Liver (tissue), 9 donors: ENCODE measurements around the gene PARVG. TPM values are rescaled to one million over a fixed set of nuclear protein-coding genes. Genes with fewer than 3 reads are reported as not detected.
A peak's percentile ranks its signal among the peaks of the same experiment; 100 is the strongest.

Experiments used
- DNase-seq: peaks from one replicate; pipeline ENCODE4 v3.0.0-alpha.2; 2017; ENCODE audit warnings: low spot score
- H3K27ac ChIP-seq, 2 donors: one replicate each; pipeline ENCODE4 v1.7.0; 2013; ENCODE audit warnings: inconsistent platforms in 2 of 2, low read length in 2 of 2, control low read depth in 1 of 2, low read depth in 1 of 2, mild to moderate bottlenecking in 1 of 2
- H3K27me3 ChIP-seq, 4 donors: one replicate each; pipeline versions ENCODE4 v1.6.1 to v1.7.0; 2013; ENCODE audit warnings: low read length in 3 of 4, inconsistent platforms in 1 of 4, mild to moderate bottlenecking in 1 of 4, moderate library complexity in 1 of 4; ENCODE audit not compliant: control insufficient read depth in 4 of 4, insufficient read depth in 4 of 4
- H3K36me3 ChIP-seq, 4 donors: one replicate each; pipeline versions ENCODE4 v1.6.1 to v1.7.0; 2013; ENCODE audit warnings: low read length in 3 of 4, mild to moderate bottlenecking in 3 of 4, low read depth in 1 of 4, moderate library complexity in 1 of 4; ENCODE audit not compliant: control insufficient read depth in 4 of 4, insufficient read depth in 3 of 4
- H3K4me1 ChIP-seq, 4 donors: one replicate each; pipeline versions ENCODE4 v1.6.1 to v1.7.0; 2013; ENCODE audit warnings: low read length in 3 of 4, mild to moderate bottlenecking in 3 of 4, moderate library complexity in 1 of 4; ENCODE audit not compliant: control insufficient read depth in 4 of 4, insufficient read depth in 4 of 4
- H3K4me3 ChIP-seq, 3 donors: one replicate each; pipeline versions ENCODE4 v1.6.1 to v1.7.0; 2013; ENCODE audit warnings: low read length in 3 of 3, control low read depth in 1 of 3, low read depth in 1 of 3, mild to moderate bottlenecking in 1 of 3
- H3K9ac ChIP-seq, 2 donors: one replicate each; pipeline ENCODE4 v1.7.0; 2013; ENCODE audit warnings: low read length in 2 of 2, mild to moderate bottlenecking in 2 of 2, moderate library complexity in 2 of 2, control low read depth in 1 of 2, low read depth in 1 of 2
- H3K9me3 ChIP-seq, 4 donors: one replicate each; pipeline versions ENCODE4 v1.6.1 to v1.7.0; 2013; ENCODE audit warnings: low read length in 3 of 4; ENCODE audit not compliant: control insufficient read depth in 4 of 4
- ATF3 ChIP-seq: IDR thresholded peaks from 2 replicates; pipeline ENCODE4 v1.6.1; 2016; ENCODE audit warnings: antibody characterized with exemption
- CTCF ChIP-seq: fragments of 150-350 bp; IDR thresholded peaks from 2 replicates; pipeline ENCODE4 v1.5.1; 2017; ENCODE audit warnings: improper control_type of control experiment, low read depth, low read length; ENCODE audit not compliant: missing input control
- EGR1 ChIP-seq, 2 donors: IDR thresholded peaks; 2 replicates each; pipeline ENCODE4 v1.6.1; 2016 to 2018; ENCODE audit warnings: antibody characterized with exemption in 2 of 2, low read depth in 2 of 2
- FOXA2 ChIP-seq: IDR thresholded peaks from 2 replicates; pipeline ENCODE4 v1.6.1; 2016; ENCODE audit warnings: antibody characterized with exemption
- GABPA ChIP-seq, 2 donors: IDR thresholded peaks in 1 of 2; conservative IDR thresholded peaks in 1 of 2; 2 replicates each; pipeline ENCODE4 v1.6.1; 2016; ENCODE audit warnings: antibody characterized with exemption in 2 of 2, mild to moderate bottlenecking in 1 of 2, moderate library complexity in 1 of 2
- HNF4A ChIP-seq, 2 donors: conservative IDR thresholded peaks; 2 replicates each; pipeline ENCODE4 v1.6.1; 2016; ENCODE audit warnings: antibody characterized with exemption in 2 of 2, mild to moderate bottlenecking in 2 of 2
- HNF4G ChIP-seq: IDR thresholded peaks from 2 replicates; pipeline ENCODE4 v1.6.1; 2016; ENCODE audit warnings: antibody characterized with exemption
- JUND ChIP-seq, 2 donors: IDR thresholded peaks; 2 replicates each; pipeline ENCODE4 v1.6.1; 2016; ENCODE audit warnings: antibody characterized with exemption in 2 of 2
- MAX ChIP-seq: IDR thresholded peaks from 2 replicates; pipeline ENCODE4 v1.6.1; 2016; ENCODE audit warnings: antibody characterized with exemption
- NR2F2 ChIP-seq: IDR thresholded peaks from 2 replicates; pipeline ENCODE4 v1.6.1; 2016; ENCODE audit warnings: antibody characterized with exemption
- RAD21 ChIP-seq, 2 donors: IDR thresholded peaks; 2 replicates each; pipeline ENCODE4 v1.6.1; 2016; ENCODE audit warnings: antibody characterized with exemption in 2 of 2, mild to moderate bottlenecking in 2 of 2
- REST ChIP-seq: IDR thresholded peaks from 2 replicates; pipeline ENCODE4 v1.6.1; 2016; ENCODE audit warnings: antibody characterized with exemption, mild to moderate bottlenecking
- RXRA ChIP-seq, 2 donors: IDR thresholded peaks; 2 replicates each; pipeline ENCODE4 v1.6.1; 2017 to 2018; ENCODE audit warnings: antibody characterized with exemption in 2 of 2, mild to moderate bottlenecking in 1 of 2
- TAF1 ChIP-seq: conservative IDR thresholded peaks from 2 replicates; pipeline ENCODE4 v1.6.1; 2016; ENCODE audit warnings: antibody characterized with exemption, mild to moderate bottlenecking
- YY1 ChIP-seq: IDR thresholded peaks from 2 replicates; pipeline ENCODE4 v1.6.1; 2016; ENCODE audit warnings: antibody characterized with exemption, mild to moderate bottlenecking
- ZBTB33 ChIP-seq: IDR thresholded peaks from 2 replicates; pipeline ENCODE4 v1.6.1; 2016; ENCODE audit warnings: antibody characterized with exemption
- WGBS: extraction: QIAGEN DNeasy Blood & Tissue Kit; methylation state at CpG from one replicate; pipeline ENCODE4 v1.1.7; 2013; 5-methylcytosine and 5-hydroxymethylcytosine counted together
- polyA plus RNA-seq, 2 donors: library from polyadenylated mRNA; stranded (reverse) in 1 of 2; unstranded in 1 of 2; fragments of 200-250 nt in 1 of 2; fragments of >200 nt in 1 of 2; fragmentation: Nextera tagmentation in 1 of 2; extraction: Ambion mirVana in 1 of 2; gene quantifications; one replicate each; pipeline versions ENCODE4 v1.2.1 to v1.2.3, GENCODE V29; 2013 to 2015
- total RNA-seq, 2 donors: library from RNA; depleted of rRNA; stranded (reverse); fragments of >200 nt; gene quantifications; one replicate each; pipeline ENCODE4 v1.2.3, GENCODE V29; 2014
- donor health status: healthy.
- donor health status: healthy.
- donor health status: healthy.
- donor health status: healthy.
- donor health status: healthy.

Gene PARVG
- total and polyA plus RNA-seq, 4 donors: 4.0 to 12.1 (median 6.6) TPM

GRCh38 chr22:44132724-44133123 lies 48.0 kb upstream of the PARVG start (continued):
- TF ChIP-seq MAX: no peak
- TF ChIP-seq YY1: no peak
- TF ChIP-seq RXRA (IDR thresholded peaks at IDR 0.05): no peak
- no peak for TF ChIP-seq JUND (IDR thresholded peaks at IDR 0.05)
- no peak for TF ChIP-seq TAF1

- H3K9ac ChIP-seq: no peak overlapping the region
- H3K4me1 ChIP-seq: peaks cover 0 to 4% (median 0%) of the 10 kb centered on the region in 4 donors
- H3K27me3 ChIP-seq: no peaks in the 10 kb centered on the region
- TF ChIP-seq GABPA (IDR thresholded peaks at IDR 0.05 in 1 of 2, conservative IDR thresholded peaks at IDR 0.05 in 1 of 2) (no peak), HNF4A (conservative IDR thresholded peaks at IDR 0.05) (no peak), TAF1 (no peak), NR2F2 (no peak), ATF3 (no peak), JUND (IDR thresholded peaks at IDR 0.05) (no peak), ZBTB33 (no peak), EGR1 (IDR thresholded peaks at IDR 0.05; ENCODE audit: low read depth in 2 of 2) (no peak), HNF4G (no peak), MAX (no peak), CTCF (no peak)
- H3K4me3 ChIP-seq: no peak overlapping the region
- no peak overlapping the region for H3K27ac ChIP-seq
- peaks cover 0 to 7% (median 4%) of the 10 kb centered on the region in 4 donors for H3K36me3 ChIP-seq
- no peak for DNase-seq
- peaks cover 0 to 4% (median 2%) of the 10 kb centered on the region in 4 donors for H3K9me3 ChIP-seq
- 88% methylated on average over 6 of the region's 6 CpGs for WGBS
These were observed 47.6 kb upstream of the PARVG start for GRCh38 chr22:44133161-44133560.

- peaks cover 0 to 4% (median 0%) of the 10 kb centered on the region in 4 donors for H3K4me1 ChIP-seq
- H3K9me3 ChIP-seq: peaks cover 0 to 4% (median 2%) of the 10 kb centered on the region in 4 donors
- H3K9ac ChIP-seq: no peak overlapping the region
- WGBS: 69% methylated on average over 21 of the region's 21 CpGs
- peak overlapping the region; percentile 17 to 46 for H3K27ac ChIP-seq
- H3K36me3 ChIP-seq: peaks cover 0 to 7% (median 4%) of the 10 kb centered on the region in 4 donors
- H3K4me3 ChIP-seq: no peak overlapping the region
- no peaks in the 10 kb centered on the region for H3K27me3 ChIP-seq
- DNase-seq: no peak
- peak; percentile 46 for TF ChIP-seq MAX
- TF ChIP-seq GABPA (IDR thresholded peaks at IDR 0.05 in 1 of 2, conservative IDR thresholded peaks at IDR 0.05 in 1 of 2): no peak
- TF ChIP-seq FOXA2: no peak
- TF ChIP-seq YY1: no peak
- TF ChIP-seq RXRA (IDR thresholded peaks at IDR 0.05): peak; percentile 53 to 69
- TF ChIP-seq CTCF: no peak
- TF ChIP-seq ATF3: no peak
- TF ChIP-seq NR2F2: peak; percentile 89
- no peak for TF ChIP-seq HNF4G
- no peak for TF ChIP-seq REST
- TF ChIP-seq RAD21 (IDR thresholded peaks at IDR 0.05): peak in 1 of 2 donors; percentile 20
- TF ChIP-seq TAF1: no peak
- TF ChIP-seq EGR1 (IDR thresholded peaks at IDR 0.05; ENCODE audit: low read depth in 2 of 2): peak in 1 of 2 donors; percentile 48
- TF ChIP-seq HNF4A (conservative IDR thresholded peaks at IDR 0.05): no peak
- TF ChIP-seq JUND (IDR thresholded peaks at IDR 0.05): no peak
These were observed 46.7 kb upstream of the PARVG start for GRCh38 chr22:44133901-44134571.
